ENCODE data around the gene SMG5.

SMG5 gene

GRCh38 chr1:156276966-156277381 lies 5.7 kb downstream of the SMG5 start:
- TF ChIP-seq CTCF (IDR thresholded peaks at IDR 0.05): no peak
- Histone ChIP-seq H3K4me2 (ENCODE audit: low read length) (no peak overlapping the region), H2AFZ (no peak overlapping the region), H3K4me3 (ENCODE audit: low read depth, low read length) (no peak overlapping the region), H3K79me2 (no peaks in the 10 kb centered on the region), H3K27me3 (ENCODE audit: control insufficient read depth, insufficient read depth, low read length) (no peaks in the 10 kb centered on the region), H3K27ac (no peak overlapping the region), H3K9ac (no peak overlapping the region), H3K36me3 (ENCODE audit: control insufficient read depth, insufficient read depth, low read length) (no peaks in the 10 kb centered on the region), H3K9me3 (ENCODE audit: control insufficient read depth, low read length) (no peaks in the 10 kb centered on the region), H3K4me1 (peaks cover 6% of the 10 kb centered on the region)

GRCh38 chr1:156276532-156276931 lies 6.1 kb downstream of the SMG5 start:
- Histone ChIP-seq H3K9me3 (ENCODE audit: control insufficient read depth, low read length) (no peaks in the 10 kb centered on the region), H3K9ac (no peak overlapping the region), H2AFZ (no peak overlapping the region), H3K4me2 (ENCODE audit: low read length) (no peak overlapping the region), H3K36me3 (ENCODE audit: control insufficient read depth, insufficient read depth, low read length) (no peaks in the 10 kb centered on the region), H3K79me2 (no peaks in the 10 kb centered on the region), H3K27me3 (ENCODE audit: control insufficient read depth, insufficient read depth, low read length) (no peaks in the 10 kb centered on the region), H3K4me3 (ENCODE audit: low read depth, low read length) (no peak overlapping the region), H3K27ac (no peak overlapping the region), H3K4me1 (peaks cover 4% of the 10 kb centered on the region)
- TF ChIP-seq CTCF (IDR thresholded peaks at IDR 0.05): no peak

- Histone ChIP-seq H3K4me3 (ENCODE audit: low read depth, low read length) (no peak overlapping the region), H3K79me2 (no peaks in the 10 kb centered on the region), H3K4me2 (ENCODE audit: low read length) (no peak overlapping the region), H3K9me3 (ENCODE audit: control insufficient read depth, low read length) (no peaks in the 10 kb centered on the region), H3K4me1 (no peaks in the 10 kb centered on the region), H2AFZ (no peak overlapping the region), H3K9ac (no peak overlapping the region), H3K27ac (no peak overlapping the region), H3K27me3 (ENCODE audit: control insufficient read depth, insufficient read depth, low read length) (no peaks in the 10 kb centered on the region), H3K36me3 (ENCODE audit: control insufficient read depth, insufficient read depth, low read length) (no peaks in the 10 kb centered on the region)
- TF ChIP-seq CTCF (IDR thresholded peaks at IDR 0.05): no peak
Observed at GRCh38 chr1:156270314-156270713, 12.3 kb downstream of the SMG5 start.

GRCh38 chr1:156268336-156268735 lies 14.3 kb downstream of the SMG5 start:
- Histone ChIP-seq H3K27me3 (ENCODE audit: control insufficient read depth, insufficient read depth, low read length) (no peaks in the 10 kb centered on the region), H2AFZ (no peak overlapping the region), H3K79me2 (no peaks in the 10 kb centered on the region), H3K4me2 (ENCODE audit: low read length) (no peak overlapping the region), H3K9me3 (ENCODE audit: control insufficient read depth, low read length) (no peaks in the 10 kb centered on the region), H3K36me3 (ENCODE audit: control insufficient read depth, insufficient read depth, low read length) (no peaks in the 10 kb centered on the region), H3K9ac (no peak overlapping the region), H3K4me1 (no peaks in the 10 kb centered on the region), H3K27ac (no peak overlapping the region), H3K4me3 (ENCODE audit: low read depth, low read length) (no peak overlapping the region)
- TF ChIP-seq CTCF (IDR thresholded peaks at IDR 0.05): no peak

- H3K4me1 ChIP-seq: no peaks in the 10 kb centered on the region
- no peak for TF ChIP-seq CTCF (IDR thresholded peaks at IDR 0.05)
- H3K4me2 ChIP-seq (ENCODE audit: low read length): no peak overlapping the region
- H3K4me3 ChIP-seq (ENCODE audit: low read depth, low read length): no peak overlapping the region
- no peaks in the 10 kb centered on the region for H3K9me3 ChIP-seq (ENCODE audit: control insufficient read depth, low read length)
- H3K9ac ChIP-seq: no peak overlapping the region
- H3K27ac ChIP-seq: no peak overlapping the region
- no peaks in the 10 kb centered on the region for H3K79me2 ChIP-seq
- H2AFZ ChIP-seq: no peak overlapping the region
- no peaks in the 10 kb centered on the region for H3K27me3 ChIP-seq (ENCODE audit: control insufficient read depth, insufficient read depth, low read length)
- no peaks in the 10 kb centered on the region for H3K36me3 ChIP-seq (ENCODE audit: control insufficient read depth, insufficient read depth, low read length)
Observed at GRCh38 chr1:156266051-156266450, 16.6 kb downstream of the SMG5 start.
